ENCODE results near the gene SMIM33.

DNA sequence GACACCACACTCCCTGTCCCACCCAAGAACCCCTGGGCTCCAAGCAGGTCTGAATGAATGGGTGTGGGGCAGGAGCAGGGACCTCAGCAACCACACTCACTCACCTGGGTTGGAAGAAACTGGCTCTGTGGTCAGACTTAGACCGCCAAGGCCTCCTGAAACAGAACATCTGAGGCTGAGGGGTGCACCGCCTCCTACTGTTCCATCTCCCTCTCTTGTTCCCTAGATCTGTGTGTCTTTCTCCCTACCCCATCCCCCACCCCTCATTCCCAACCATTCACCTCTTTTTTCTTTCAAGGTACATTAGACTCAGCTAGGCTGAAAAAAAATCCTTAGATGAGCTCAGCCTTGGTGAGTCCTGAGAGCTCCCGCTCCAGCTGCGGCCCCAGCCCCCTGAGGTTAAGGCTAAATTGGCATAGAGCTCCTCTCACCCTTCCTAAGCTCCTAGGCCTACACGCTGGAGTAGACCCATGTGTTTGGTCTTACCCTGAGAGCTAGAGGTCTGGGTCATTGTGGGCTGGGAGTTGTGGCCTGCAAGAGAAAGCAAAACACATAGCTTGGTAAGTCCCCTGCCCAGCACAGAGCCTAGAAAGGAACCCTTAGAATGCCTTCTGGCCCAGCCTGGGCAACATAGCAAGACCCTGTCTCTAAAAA, 13.0 kb upstream of the SMIM33 start:
- TF ChIP-seq POLR2A (IDR thresholded peaks at IDR 0.05; ENCODE audit: low read depth, low read length) (no peak), TAF1 (IDR thresholded peaks at IDR 0.05; ENCODE audit: low read depth, low read length) (no peak), SPI1 (IDR thresholded peaks at IDR 0.05; ENCODE audit: low read depth, low read length) (no peak), POLR2AphosphoS5 (IDR thresholded peaks at IDR 0.05; ENCODE audit: low read depth, low read length) (no peak), POU2F2 (IDR thresholded peaks at IDR 0.05; ENCODE audit: low read depth, low read length) (no peak)
